Memory B cell (primary cell): ENCODE results near the gene TSPAN5.
"Not testable (repeated sequence)": the region's sequence is repeated elsewhere in the genome, so short reads cannot be mapped to it uniquely, and the experiment has no call there.

Experiments used
- ATAC-seq: fragments of 150-1000 bp; cut with Tn5 transposase; 2 replicates; pipeline ENCODE4 v1.10.0; 2021; ENCODE audit warnings: low read depth, mild to moderate bottlenecking, moderate library complexity
- DNase-seq, 2 donors: peaks; one replicate each; pipeline ENCODE4 v3.0.0; 2022; ENCODE audit warnings: low spot score in 2 of 2
- H3K27ac Mint-ChIP-seq: one replicate; pipeline ENCODE4 v1.8.0; 2022; ENCODE audit warnings: mild to moderate bottlenecking, moderate library complexity, mixed read lengths
- H3K27me3 Mint-ChIP-seq: one replicate; pipeline ENCODE4 v1.8.0; 2022; ENCODE audit warnings: mixed read lengths
- H3K36me3 Mint-ChIP-seq: one replicate; pipeline ENCODE4 v1.8.0; 2022; ENCODE audit warnings: mild to moderate bottlenecking, mixed read lengths
- H3K4me1 Mint-ChIP-seq: one replicate; pipeline ENCODE4 v1.8.0; 2022; ENCODE audit warnings: mixed read lengths
- H3K4me3 Mint-ChIP-seq: one replicate; pipeline ENCODE4 v1.8.0; 2022; ENCODE audit warnings: mild to moderate bottlenecking, moderate library complexity, mixed read lengths
- H3K9me3 Mint-ChIP-seq: one replicate; pipeline ENCODE4 v1.8.0; 2022; ENCODE audit warnings: mixed read lengths

Gene TSPAN5

GRCh38 chr4:98540803-98541202 is 117.6 kb downstream of the TSPAN5 start:
- Mint-ChIP-seq H3K27me3 (no peaks in the 10 kb centered on the region), H3K36me3 (peaks cover 2% of the 10 kb centered on the region), H3K9me3 (no peaks in the 10 kb centered on the region), H3K4me1 (peaks cover 5% of the 10 kb centered on the region), H3K4me3 (no peak overlapping the region), H3K27ac (no peak overlapping the region)
- no peak for DNase-seq
- ATAC-seq: no peak

DNA sequence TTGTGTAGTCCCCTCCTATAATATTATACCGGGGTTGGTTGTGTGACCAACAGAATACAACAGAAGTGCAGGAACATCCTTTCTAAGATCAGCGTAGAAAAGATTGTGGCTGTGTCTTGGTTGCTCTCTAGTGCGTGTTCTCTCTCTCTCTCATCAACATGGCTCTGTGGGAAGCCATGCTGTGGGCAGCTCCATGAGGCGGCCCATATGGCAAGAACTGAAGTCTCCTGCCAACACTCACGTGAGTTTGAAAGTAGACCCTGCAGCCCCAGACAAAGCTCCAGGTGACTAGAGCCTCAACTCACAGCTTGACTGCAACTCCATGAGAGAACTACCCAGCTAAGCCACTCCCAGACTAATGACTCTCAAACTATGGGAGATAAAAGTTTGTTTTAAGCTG is 118.7 kb downstream of the TSPAN5 start:
- no peaks in the 10 kb centered on the region for H3K9me3 Mint-ChIP-seq
- H3K27me3 Mint-ChIP-seq: no peaks in the 10 kb centered on the region
- DNase-seq (no peak), ATAC-seq (no peak)
- H3K4me1 Mint-ChIP-seq: peaks cover 5% of the 10 kb centered on the region
- H3K27ac Mint-ChIP-seq: no peak overlapping the region
- no peak overlapping the region for H3K4me3 Mint-ChIP-seq
- peaks cover 2% of the 10 kb centered on the region for H3K36me3 Mint-ChIP-seq

DNA sequence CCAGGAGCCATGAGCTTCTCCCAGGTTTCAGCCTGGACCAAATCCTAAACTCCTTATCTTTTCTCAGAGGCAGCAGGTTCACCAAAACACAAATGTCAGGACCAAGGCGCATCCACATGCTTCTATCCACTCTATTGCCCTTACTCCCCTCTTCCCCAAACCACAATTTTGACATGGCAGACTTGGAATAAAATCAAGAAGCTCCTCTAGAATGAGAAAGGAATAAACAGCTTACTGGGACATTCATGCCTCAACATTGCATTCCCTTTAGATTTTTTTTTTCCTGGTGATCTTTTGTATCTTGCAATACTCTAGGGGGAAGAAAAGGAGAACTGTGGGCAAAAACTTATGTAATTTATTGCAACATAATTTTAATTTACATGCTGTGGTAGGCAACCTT is 119.1 kb downstream of the TSPAN5 start:
- H3K4me3 Mint-ChIP-seq: no peak overlapping the region
- DNase-seq: no peak
- no peak overlapping the region for H3K27ac Mint-ChIP-seq
- ATAC-seq: no peak
- H3K9me3 Mint-ChIP-seq: no peaks in the 10 kb centered on the region
- H3K4me1 Mint-ChIP-seq: peaks cover 3% of the 10 kb centered on the region
- no peaks in the 10 kb centered on the region for H3K27me3 Mint-ChIP-seq
- peaks cover 2% of the 10 kb centered on the region for H3K36me3 Mint-ChIP-seq

- H3K27ac Mint-ChIP-seq: no peak overlapping the region
- ATAC-seq (no peak), DNase-seq (no peak)
Measured at GRCh38 chr4:98536631-98537030, 121.8 kb downstream of the TSPAN5 start.

GRCh38 chr4:98534146-98534545 is 124.3 kb downstream of the TSPAN5 start:
- not testable (repeated sequence) for H3K9me3 Mint-ChIP-seq, H3K4me3 Mint-ChIP-seq, H3K4me1 Mint-ChIP-seq, DNase-seq, H3K36me3 Mint-ChIP-seq, H3K27me3 Mint-ChIP-seq, ATAC-seq
- peak overlapping the region; percentile 6 for H3K27ac Mint-ChIP-seq

More at GRCh38 chr4:98536631-98537030, 121.8 kb downstream of the TSPAN5 start:
- Mint-ChIP-seq H3K4me3 (no peak overlapping the region), H3K27me3 (no peaks in the 10 kb centered on the region), H3K9me3 (no peaks in the 10 kb centered on the region), H3K4me1 (peaks cover 3% of the 10 kb centered on the region), H3K36me3 (peaks cover 4% of the 10 kb centered on the region)

DNA sequence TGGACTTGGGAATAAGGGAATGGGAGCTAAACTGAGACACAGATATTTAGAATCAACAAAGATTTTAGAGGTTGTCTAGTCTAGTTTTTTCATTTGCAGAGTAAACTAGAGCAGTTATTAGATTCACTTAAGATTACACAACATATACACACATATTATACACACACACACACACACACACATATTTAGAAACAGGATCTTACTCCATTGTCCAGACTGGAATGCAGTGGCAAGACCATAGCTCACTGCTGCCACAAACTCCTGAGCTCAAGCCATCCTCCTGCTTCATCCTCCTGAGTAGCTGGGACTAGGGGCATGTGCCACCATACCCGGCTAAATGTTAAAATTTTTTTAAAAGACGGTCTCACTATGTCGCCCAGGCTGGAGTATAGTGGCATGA is 127.8 kb downstream of the TSPAN5 start:
- H3K9me3 Mint-ChIP-seq: no peaks in the 10 kb centered on the region
- no peak for DNase-seq
- H3K4me3 Mint-ChIP-seq: no peak overlapping the region
- H3K36me3 Mint-ChIP-seq: peaks cover 1% of the 10 kb centered on the region
- peaks cover 10% of the 10 kb centered on the region for H3K4me1 Mint-ChIP-seq
- no peak for ATAC-seq
- H3K27me3 Mint-ChIP-seq: no peaks in the 10 kb centered on the region
- H3K27ac Mint-ChIP-seq: no peak overlapping the region

DNA sequence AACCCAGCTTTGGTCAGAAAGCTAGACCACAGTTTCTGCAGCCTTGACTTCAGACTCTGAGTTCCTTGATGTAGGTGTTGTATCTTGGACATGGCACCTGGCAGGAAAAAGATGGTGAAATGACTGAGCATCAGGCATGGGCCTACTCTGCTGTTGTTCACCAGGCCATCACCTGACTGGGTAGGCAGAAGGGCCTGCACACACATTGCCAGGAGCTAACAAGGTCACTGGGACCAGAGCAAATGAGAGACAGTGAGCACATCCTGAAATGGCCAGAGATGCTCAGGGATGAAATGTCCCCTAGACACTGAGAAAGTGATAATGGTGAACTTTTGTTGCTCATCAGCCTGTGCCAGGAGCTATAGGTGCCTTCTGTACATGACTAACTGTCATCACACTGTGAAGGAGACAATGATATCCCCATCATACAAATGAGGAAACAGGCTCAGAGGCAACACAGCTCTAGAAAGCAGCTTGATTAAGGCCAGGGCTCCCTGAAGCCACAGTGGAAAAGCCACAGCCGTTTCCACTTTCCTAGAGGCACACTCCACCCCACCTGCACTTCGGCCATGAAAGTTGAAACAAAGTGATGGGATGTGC is 128.3 kb downstream of the TSPAN5 start:
- no peaks in the 10 kb centered on the region for H3K9me3 Mint-ChIP-seq
- peaks cover 1% of the 10 kb centered on the region for H3K36me3 Mint-ChIP-seq
- H3K27ac Mint-ChIP-seq: no peak overlapping the region
- DNase-seq (no peak), ATAC-seq (no peak)
- H3K4me1 Mint-ChIP-seq: peaks cover 12% of the 10 kb centered on the region
- no peak overlapping the region for H3K4me3 Mint-ChIP-seq
- H3K27me3 Mint-ChIP-seq: no peaks in the 10 kb centered on the region

DNA sequence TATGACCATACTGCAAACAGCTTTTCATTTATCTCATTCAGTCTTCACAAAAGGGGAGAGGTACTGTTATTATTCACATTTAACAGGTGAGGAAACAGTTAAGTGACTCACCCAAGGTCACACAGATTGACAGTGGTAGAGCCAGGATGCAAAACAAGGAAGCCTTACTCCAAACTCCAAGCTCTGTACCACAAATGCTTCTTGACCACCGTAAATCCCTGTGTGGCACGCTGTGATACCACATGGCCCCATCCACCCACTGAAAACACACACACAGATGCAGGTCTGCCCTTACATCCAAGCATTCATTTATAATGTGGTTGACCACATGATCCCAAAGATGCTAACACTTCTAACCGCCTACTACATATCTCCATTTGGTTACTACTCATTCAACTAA is 129.5 kb downstream of the TSPAN5 start:
- DNase-seq: no peak
- Mint-ChIP-seq H3K9me3 (no peaks in the 10 kb centered on the region), H3K36me3 (peaks cover under 1% of the 10 kb centered on the region), H3K4me1 (peaks cover 13% of the 10 kb centered on the region), H3K27me3 (no peaks in the 10 kb centered on the region), H3K4me3 (no peak overlapping the region), H3K27ac (no peak overlapping the region)
- ATAC-seq: no peak

DNA sequence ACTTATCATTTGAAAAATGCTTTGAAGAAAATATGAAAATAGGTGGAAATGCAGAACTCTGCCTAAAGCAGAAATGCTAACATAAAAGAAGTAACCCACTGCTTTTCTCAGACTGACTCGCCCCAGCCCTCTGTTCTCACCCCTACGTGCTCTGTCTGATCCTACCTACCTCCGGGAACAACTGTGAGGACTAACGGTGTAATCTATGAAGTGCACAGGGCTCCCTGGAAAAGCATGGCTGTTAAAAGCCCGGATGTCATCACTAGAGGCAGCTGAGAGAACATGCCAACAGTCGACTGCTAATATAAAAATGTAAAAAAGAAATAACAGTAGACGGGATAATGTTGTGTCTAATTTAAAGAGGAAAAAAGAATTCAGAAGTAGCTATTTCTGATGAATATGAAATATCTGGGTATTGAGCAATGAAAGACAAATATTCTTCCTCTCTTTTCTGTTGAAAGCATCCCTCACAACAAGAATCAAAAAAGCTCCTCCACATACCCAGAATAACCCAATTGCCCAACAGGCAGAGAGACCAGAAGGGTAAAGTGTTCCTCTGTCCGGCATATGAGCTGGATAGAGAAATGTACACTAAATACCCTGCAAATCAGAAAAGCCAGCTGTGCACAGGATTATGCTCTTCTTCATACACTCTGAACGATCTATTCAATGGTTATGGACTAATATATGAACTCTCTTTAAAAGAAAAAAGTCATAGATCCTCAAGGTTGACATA is 130.7 kb downstream of the TSPAN5 start:
- Mint-ChIP-seq H3K4me1 (peaks cover 13% of the 10 kb centered on the region), H3K4me3 (no peak overlapping the region), H3K36me3 (no peaks in the 10 kb centered on the region), H3K27me3 (no peaks in the 10 kb centered on the region), H3K27ac (no peak overlapping the region), H3K9me3 (no peaks in the 10 kb centered on the region)
- ATAC-seq (no peak), DNase-seq (no peak)

DNA sequence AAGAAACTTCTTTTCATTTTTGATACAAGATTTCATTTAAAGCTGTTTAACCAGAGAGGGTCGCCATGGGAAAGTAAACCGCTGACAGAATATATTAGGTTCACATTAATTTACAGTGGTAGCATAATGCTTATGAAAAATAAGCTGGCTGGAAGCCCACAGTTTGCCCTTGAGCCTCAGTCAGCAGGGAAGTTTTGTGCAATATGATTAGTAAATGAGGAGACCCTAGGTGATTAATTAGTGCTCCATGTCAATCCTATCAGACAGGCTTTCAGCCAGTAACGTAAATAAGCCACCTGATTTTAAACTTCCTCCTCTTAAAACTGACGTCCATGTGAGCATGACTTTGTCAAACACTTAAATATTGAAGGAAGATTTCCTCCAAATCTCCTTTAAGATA is 134.2 kb downstream of the TSPAN5 start:
- Mint-ChIP-seq H3K36me3 (no peaks in the 10 kb centered on the region), H3K27ac (no peak overlapping the region), H3K9me3 (no peaks in the 10 kb centered on the region), H3K4me3 (no peak overlapping the region), H3K4me1 (peaks cover 26% of the 10 kb centered on the region), H3K27me3 (no peaks in the 10 kb centered on the region)
- no peak for ATAC-seq
- DNase-seq: no peak

DNA sequence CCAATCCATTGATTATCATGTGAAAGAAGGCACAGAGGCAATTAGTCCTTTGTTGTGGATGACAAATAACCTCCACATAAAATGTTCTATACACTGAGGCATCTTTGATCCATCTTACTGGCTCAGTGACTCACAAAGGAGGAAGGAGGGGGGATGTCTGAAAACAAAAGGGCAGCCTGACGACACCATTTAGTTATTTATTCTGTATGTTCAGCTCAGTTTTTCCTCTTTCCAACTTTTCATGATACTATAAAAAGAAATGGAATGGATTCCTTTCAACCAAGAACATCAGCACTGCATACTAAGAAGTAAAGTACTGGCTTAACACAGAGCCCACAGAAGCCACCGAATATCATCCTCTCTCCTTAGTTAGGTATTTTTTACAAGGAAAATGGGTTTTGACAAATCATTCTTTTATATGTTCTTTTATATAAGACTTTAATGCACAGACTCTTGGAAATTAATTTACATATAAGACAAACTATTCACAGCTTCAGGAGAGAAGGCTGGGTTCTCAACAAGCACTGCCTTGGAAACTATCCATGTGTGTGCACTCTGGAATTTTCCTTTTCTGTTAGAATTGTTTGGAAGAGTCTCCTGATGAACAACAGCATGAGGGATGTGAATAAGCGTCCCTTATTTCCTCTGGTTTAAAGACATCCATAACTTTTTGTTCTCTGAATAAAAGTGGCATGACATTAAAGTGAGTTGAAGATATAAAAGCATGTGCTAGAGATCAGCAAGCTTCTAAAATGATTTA is 135.6 kb downstream of the TSPAN5 start:
- Mint-ChIP-seq H3K4me1 (peaks cover 29% of the 10 kb centered on the region), H3K27me3 (no peaks in the 10 kb centered on the region), H3K9me3 (no peaks in the 10 kb centered on the region), H3K4me3 (no peak overlapping the region), H3K36me3 (no peaks in the 10 kb centered on the region), H3K27ac (peak overlapping the region; percentile 52)
- DNase-seq: no peak
- no peak for ATAC-seq

DNA sequence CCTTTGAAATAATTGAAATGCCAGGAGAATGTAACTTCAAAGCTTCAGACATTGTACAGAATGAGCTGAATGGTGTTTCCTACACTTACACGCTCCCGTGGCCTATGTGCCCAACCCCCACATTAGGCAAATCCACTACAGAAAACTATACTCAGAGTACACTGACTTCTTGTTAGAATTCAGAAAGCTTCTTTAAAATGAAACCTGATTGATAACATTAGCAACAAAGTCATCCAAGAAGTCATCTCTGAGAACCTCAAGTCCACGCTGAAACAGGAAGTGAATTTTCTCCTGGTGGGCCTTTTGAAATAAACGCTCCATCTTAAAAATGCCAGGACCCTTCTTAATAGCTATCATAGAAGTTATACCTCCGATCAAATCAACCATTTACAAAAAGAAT is 136.3 kb downstream of the TSPAN5 start:
- H3K27ac Mint-ChIP-seq: peak overlapping the region; percentile 52
- H3K9me3 Mint-ChIP-seq: no peaks in the 10 kb centered on the region
- no peak overlapping the region for H3K4me3 Mint-ChIP-seq
- H3K27me3 Mint-ChIP-seq: no peaks in the 10 kb centered on the region
- ATAC-seq: no peak
- no peak for DNase-seq
- no peaks in the 10 kb centered on the region for H3K36me3 Mint-ChIP-seq
- H3K4me1 Mint-ChIP-seq: peaks cover 29% of the 10 kb centered on the region

GRCh38 chr4:98521486-98521885 is 136.9 kb downstream of the TSPAN5 start:
- peak overlapping the region; percentile 52 for H3K27ac Mint-ChIP-seq

GRCh38 chr4:98519268-98519977 is 139.0 kb downstream of the TSPAN5 start:
- Mint-ChIP-seq H3K36me3 (peaks cover 2% of the 10 kb centered on the region), H3K27me3 (no peaks in the 10 kb centered on the region), H3K27ac (peak overlapping the region; percentile 81), H3K9me3 (peaks cover 2% of the 10 kb centered on the region), H3K4me1 (peaks cover 27% of the 10 kb centered on the region), H3K4me3 (no peak overlapping the region)
- ATAC-seq (no peak), DNase-seq (no peak)

More at GRCh38 chr4:98521486-98521885, 136.9 kb downstream of the TSPAN5 start:
- H3K27me3 Mint-ChIP-seq: no peaks in the 10 kb centered on the region
- H3K4me3 Mint-ChIP-seq: no peak overlapping the region
- peaks cover 30% of the 10 kb centered on the region for H3K4me1 Mint-ChIP-seq
- peaks cover 2% of the 10 kb centered on the region for H3K9me3 Mint-ChIP-seq
- no peak for ATAC-seq
- H3K36me3 Mint-ChIP-seq: peaks cover 2% of the 10 kb centered on the region
- no peak for DNase-seq
